Psoas muscle (tissue), 8 donors: ENCODE results near the gene COL5A1. TPM values are rescaled to one million over a fixed set of nuclear protein-coding genes. Genes with fewer than 3 reads are reported as not detected.

Experiments
- ATAC-seq, 4 donors: fragments of 200-7000 bp; cut with Tn5 transposase; one replicate each; pipeline ENCODE4 v1.9.1; 2020; ENCODE audit warnings: moderate library complexity in 3 of 4, mild to moderate bottlenecking in 2 of 4
- DNase-seq, 2 donors: peaks; one replicate each; pipeline ENCODE4 v3.0.0-alpha.2; 2020
- H3K27ac ChIP-seq: fragments of 200-600 bp; one replicate; pipeline ENCODE4 v1.8.0; 2022
- H3K27me3 ChIP-seq, 3 donors: fragments of 200-600 bp in 1 of 3; one replicate each; pipeline versions ENCODE4 v1.6.1 to v1.8.0; 2013 to 2022; ENCODE audit warnings: low read length in 2 of 3, mild to moderate bottlenecking in 2 of 3, moderate library complexity in 1 of 3; ENCODE audit not compliant: insufficient read depth in 3 of 3
- H3K36me3 ChIP-seq, 2 donors: fragments of 200-600 bp in 1 of 2; one replicate each; pipeline versions ENCODE4 v1.6.1 to v1.8.0; 2013 to 2022; ENCODE audit warnings: low read depth in 1 of 2, mild to moderate bottlenecking in 1 of 2, moderate library complexity in 1 of 2; ENCODE audit not compliant: insufficient read depth in 1 of 2
- H3K4me1 ChIP-seq: fragments of 200-600 bp; one replicate; pipeline ENCODE4 v1.8.0; 2022
- H3K4me3 ChIP-seq: fragments of 200-600 bp; one replicate; pipeline ENCODE4 v1.8.0; 2022; ENCODE audit warnings: mild to moderate bottlenecking
- H3K9me3 ChIP-seq: fragments of 200-600 bp; one replicate; pipeline ENCODE4 v1.8.0; 2022
- WGBS, 3 donors: extraction: QIAGEN DNeasy Blood & Tissue Kit; methylation state at CpG; one replicate each; pipeline versions ENCODE4 v1.1.6 to v1.1.7; 2013; 5-methylcytosine and 5-hydroxymethylcytosine counted together
- intact Hi-C, 2 donors: fragments of 100-400 bp; cut with DNase I; formaldehyde crosslinking; loops; one replicate each; pipeline versions ENCODE4 v1.11.0 to v1.14.2; 2022
- polyA plus RNA-seq, 3 donors: library from polyadenylated mRNA; stranded (reverse); fragments of 200-250 nt; gene quantifications; one replicate each; pipeline ENCODE4 v1.2.3, GENCODE V29; 2013
- total RNA-seq, 4 donors: library from RNA; stranded (reverse); fragmentation: NEBNext Ultra II Directional in 2 of 4; extraction: Animal tissue kit (Norgen Biotek cat#: 25700) in 2 of 4; gene quantifications; one replicate each; pipeline versions ENCODE4 v1.2.1 to v1.2.4, GENCODE V29; 2021 to 2023
- TF ChIP-seq, protein P1 (sequence below): fragments of 200-600 bp; IDR thresholded peaks from one replicate; pipeline ENCODE4 v1.8.0; 2022; ENCODE audit warnings: antibody characterized with exemption
- donor health status: healthy with polysubstance abuse.
- donor health status: DM: no; HTN: no; CAD: no; lungs with moderate emphysema.
- donor health status: Bipolar disorder and iron deficiency.
- donor health status: healthy.
- donor health status: DM: yes; HTN: yes; CAD: no.
- donor health status: DM: no; HTN: no; CAD: no.
- donor health status: DM: no; HTN: no; CAD: no.
- donor health status: DM: yes; HTN: yes; CAD: no.

COL5A1 gene
- total and polyA plus RNA-seq, 7 donors, result 1.7 to 11.3 (median 3.4) TPM

- Histone ChIP-seq H3K27me3 (peaks cover 0 to 19% (median 2%) of the 10 kb centered on the region in 3 donors), H3K4me1 (no peaks in the 10 kb centered on the region), H3K27ac (no peak overlapping the region), H3K36me3 (peaks cover 0 to 5% of the 10 kb centered on the region in 2 donors), H3K9me3 (no peaks in the 10 kb centered on the region), H3K4me3 (no peak overlapping the region)
- WGBS, 3 donors, result 73 to 81% (median 77%) methylated on average over 34 of the region's 34 CpGs
- peak in 1 of 2 donors; percentile 14 for DNase-seq
- ATAC-seq, result no peak
- TF ChIP-seq, protein P1, sequence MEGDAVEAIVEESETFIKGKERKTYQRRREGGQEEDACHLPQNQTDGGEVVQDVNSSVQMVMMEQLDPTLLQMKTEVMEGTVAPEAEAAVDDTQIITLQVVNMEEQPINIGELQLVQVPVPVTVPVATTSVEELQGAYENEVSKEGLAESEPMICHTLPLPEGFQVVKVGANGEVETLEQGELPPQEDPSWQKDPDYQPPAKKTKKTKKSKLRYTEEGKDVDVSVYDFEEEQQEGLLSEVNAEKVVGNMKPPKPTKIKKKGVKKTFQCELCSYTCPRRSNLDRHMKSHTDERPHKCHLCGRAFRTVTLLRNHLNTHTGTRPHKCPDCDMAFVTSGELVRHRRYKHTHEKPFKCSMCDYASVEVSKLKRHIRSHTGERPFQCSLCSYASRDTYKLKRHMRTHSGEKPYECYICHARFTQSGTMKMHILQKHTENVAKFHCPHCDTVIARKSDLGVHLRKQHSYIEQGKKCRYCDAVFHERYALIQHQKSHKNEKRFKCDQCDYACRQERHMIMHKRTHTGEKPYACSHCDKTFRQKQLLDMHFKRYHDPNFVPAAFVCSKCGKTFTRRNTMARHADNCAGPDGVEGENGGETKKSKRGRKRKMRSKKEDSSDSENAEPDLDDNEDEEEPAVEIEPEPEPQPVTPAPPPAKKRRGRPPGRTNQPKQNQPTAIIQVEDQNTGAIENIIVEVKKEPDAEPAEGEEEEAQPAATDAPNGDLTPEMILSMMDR, result no peak
- intact Hi-C loops, result no loop called here
Observed at GRCh38 chr9:134838651-134839454, 197.2 kb downstream of the COL5A1 start.

DNA sequence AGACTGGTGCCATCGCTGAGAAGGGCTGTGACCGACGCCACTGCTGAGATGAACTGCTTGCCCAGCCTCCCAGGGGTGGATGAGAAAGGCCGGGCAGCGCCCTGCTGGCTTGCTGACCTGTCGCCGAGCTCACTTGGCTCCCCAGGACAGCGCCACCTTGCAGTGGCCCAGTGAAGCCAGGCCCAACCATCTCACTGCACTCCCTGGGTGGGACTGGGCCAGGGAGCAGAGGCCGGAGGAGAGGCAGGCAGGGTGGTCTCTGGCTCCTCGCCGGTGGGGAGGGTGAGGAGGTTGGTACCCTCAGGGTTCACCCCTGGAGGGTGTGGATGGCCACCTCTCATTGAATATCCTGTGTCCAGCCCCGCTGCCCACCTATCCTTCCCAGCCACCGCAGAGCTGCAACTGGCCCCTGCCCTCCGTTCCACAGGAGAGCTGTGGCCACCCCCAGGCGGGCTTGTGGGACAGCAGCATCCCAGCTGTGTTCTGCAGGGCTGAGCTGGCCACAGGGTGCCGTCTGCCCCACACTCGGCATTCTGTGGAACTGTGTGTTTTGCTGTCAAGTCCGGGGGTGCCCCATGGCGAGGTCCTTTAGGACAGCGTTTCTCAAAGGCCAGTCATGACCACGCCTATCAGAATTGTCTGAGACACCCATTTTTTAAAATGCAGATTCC is 198.0 kb downstream of the COL5A1 start:
- Histone ChIP-seq H3K4me1 (no peaks in the 10 kb centered on the region), H3K9me3 (no peaks in the 10 kb centered on the region), H3K4me3 (no peak overlapping the region), H3K27ac (no peak overlapping the region), H3K27me3 (peaks cover 0 to 21% (median 4%) of the 10 kb centered on the region in 3 donors), H3K36me3 (peaks cover 0 to 5% of the 10 kb centered on the region in 2 donors)
- WGBS, 3 donors, result 86 to 91% (median 88%) methylated on average over 21 of the region's 21 CpGs
- peak in 1 of 2 donors; percentile 12 for DNase-seq
- no peak for ATAC-seq
- TF ChIP-seq, protein P1, result no peak
- intact Hi-C loops, result no loop called here

DNA sequence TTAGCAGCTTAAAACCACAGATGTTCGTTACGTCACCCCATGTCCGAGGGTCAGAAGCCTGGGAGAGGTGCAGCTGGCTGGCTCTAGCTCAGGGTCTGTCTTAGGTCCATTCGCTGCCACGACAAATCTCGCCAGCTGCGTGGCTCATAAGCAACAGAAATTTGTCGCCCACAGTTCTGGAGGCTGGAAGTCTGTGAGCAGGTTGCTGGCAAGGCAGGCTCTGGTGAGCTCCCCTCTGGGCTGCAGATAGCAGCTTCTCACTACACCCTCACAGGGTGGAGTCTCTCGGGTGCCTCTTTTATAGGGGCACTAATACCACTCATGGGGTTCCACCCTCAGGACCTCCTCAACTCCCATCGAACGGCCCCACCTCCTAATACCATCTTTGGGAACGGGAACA is 198.9 kb downstream of the COL5A1 start:
- 65 to 78% (median 74%) methylated on average over 12 of the region's 12 CpGs for WGBS, 3 donors
- Histone ChIP-seq H3K27me3 (peaks cover 0 to 18% (median 4%) of the 10 kb centered on the region in 3 donors), H3K4me3 (no peak overlapping the region), H3K36me3 (peaks cover 0 to 5% of the 10 kb centered on the region in 2 donors), H3K9me3 (no peaks in the 10 kb centered on the region), H3K27ac (no peak overlapping the region), H3K4me1 (no peaks in the 10 kb centered on the region)
- intact Hi-C loops, result no loop called here
- TF ChIP-seq, protein P1, result no peak
- DNase-seq (no peak), ATAC-seq (no peak)

DNA sequence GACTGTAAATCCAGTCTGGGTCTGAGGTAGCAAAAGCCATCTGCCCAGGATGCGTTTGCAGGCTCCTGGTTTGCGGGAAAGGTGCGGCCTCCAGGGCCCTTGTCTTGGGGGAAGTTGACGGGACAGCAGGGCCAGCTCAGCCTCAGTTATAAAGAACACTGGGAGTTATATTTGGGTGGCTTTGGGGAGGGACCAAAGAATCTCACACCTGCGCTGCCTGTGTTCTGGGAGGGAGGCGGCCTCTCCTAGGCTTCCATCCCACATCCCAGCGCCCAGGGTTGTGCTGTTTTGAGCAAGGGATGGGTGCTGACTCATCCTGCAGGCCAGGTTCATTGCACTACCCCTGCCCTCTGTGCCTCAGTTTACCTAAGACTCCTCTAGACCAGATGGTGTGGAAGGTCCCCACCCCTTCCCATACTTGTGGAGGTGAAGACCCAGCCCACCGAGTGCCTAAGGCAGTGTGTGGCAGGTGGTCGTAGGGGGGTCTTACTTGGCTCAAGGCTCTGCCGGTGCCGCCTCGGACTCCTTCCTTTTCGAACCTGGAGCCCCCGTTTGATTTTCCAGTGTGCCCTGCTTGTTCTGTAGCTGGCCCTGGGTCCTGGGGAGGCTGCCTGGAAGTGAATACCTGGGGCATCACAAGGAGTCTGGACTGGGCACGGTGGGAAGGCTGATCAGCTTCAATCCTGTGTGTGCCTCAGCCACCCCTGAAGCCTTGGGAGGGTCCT is 199.7 kb downstream of the COL5A1 start:
- ATAC-seq (no peak), DNase-seq (no peak)
- Histone ChIP-seq H3K4me1 (no peaks in the 10 kb centered on the region), H3K36me3 (peaks cover 0 to 5% of the 10 kb centered on the region in 2 donors), H3K9me3 (no peaks in the 10 kb centered on the region), H3K4me3 (no peak overlapping the region), H3K27me3 (peaks cover 0 to 18% (median 4%) of the 10 kb centered on the region in 3 donors), H3K27ac (no peak overlapping the region)
- TF ChIP-seq, protein P1, result no peak
- intact Hi-C loops, result no loop called here
- 88 to 92% (median 90%) methylated on average over 15 of the region's 15 CpGs for WGBS, 3 donors
